Measurements from ENCODE around the gene ACADS. TPM values are rescaled to one million over a fixed set of nuclear protein-coding genes. Genes with fewer than 3 reads are reported as not detected.

ACADS gene
- polyA plus RNA-seq, 1 donor (not counting 4 experiments of a cell fraction or from before 2014, with no cell fraction given), result 2.2 TPM

DNA sequence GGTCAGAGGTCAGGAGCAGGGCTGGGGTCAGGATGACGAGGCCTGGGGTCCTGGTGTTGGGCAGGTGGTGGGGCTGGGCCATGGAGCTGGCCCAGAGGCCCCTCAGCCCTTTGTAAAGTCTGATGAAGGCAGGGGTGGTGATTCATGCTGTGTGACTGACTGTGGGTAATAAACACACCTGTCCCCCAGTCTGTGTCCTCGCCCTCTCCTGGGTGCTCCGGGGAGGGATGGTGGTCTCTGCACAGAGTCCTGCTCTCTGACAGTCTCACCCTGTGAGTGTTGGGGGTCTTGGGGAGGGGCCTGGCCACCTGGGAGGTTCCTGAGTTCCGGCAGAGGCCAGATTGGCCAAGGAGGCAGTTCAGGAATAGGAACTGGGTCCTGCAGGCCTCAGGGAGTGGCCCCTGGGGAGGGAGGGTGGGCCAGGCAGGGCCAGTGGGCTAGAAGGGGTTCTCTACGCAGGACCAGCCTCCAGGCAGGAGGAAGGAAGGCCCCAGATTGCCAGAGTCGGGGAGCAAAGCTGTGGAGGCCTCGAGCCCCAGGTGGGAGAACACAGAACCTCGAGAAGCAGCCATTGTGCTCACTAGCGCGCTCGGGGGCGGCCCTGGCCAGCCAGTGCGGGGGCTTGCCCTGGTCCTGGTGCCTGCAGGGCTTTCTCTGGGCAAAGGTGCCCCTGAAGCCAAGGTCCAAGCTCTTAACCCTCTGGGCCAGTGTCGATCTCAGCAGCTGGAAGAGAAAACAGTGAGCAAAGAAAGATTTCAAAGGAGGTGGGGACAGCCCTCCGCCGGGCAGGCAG lies 14.4 kb downstream of the ACADS start:
- Histone ChIP-seq H3K9ac (ENCODE audit: control insufficient read depth, extremely low read depth, insufficient read depth, low read length) (no peak overlapping the region), H3K27ac (ENCODE audit: control insufficient read depth, insufficient read depth, low read length) (no peak overlapping the region), H3K4me2 (ENCODE audit: control insufficient read depth, extremely low read depth, insufficient read depth, low read depth, low read length) (no peak overlapping the region), H3K9me1 (ENCODE audit: control insufficient read depth, extremely low read depth, insufficient read depth, low read length) (no peaks in the 10 kb centered on the region), H3K79me2 (ENCODE audit: control insufficient read depth, insufficient read depth, low read length) (no peaks in the 10 kb centered on the region), H2AFZ (ENCODE audit: control insufficient read depth, low read length) (no peak overlapping the region), H3K4me1 (ENCODE audit: control insufficient read depth, extremely low read depth, insufficient read depth, low read length) (no peaks in the 10 kb centered on the region), H3K27me3 (ENCODE audit: control insufficient read depth, extremely low read depth, insufficient read depth, low read length) (no peaks in the 10 kb centered on the region), H3K9me3 (ENCODE audit: control insufficient read depth, low read depth, low read length) (no peaks in the 10 kb centered on the region), H4K20me1 (ENCODE audit: control insufficient read depth, extremely low read depth, insufficient read depth, low read length) (no peaks in the 10 kb centered on the region), H3K36me3 (ENCODE audit: control insufficient read depth in 2 of 2, extremely low read depth in 1 of 2, insufficient read depth in 2 of 2, low read length in 2 of 2) (no peaks in the 10 kb centered on the region), H3K4me3 (ENCODE audit: control insufficient read depth in 2 of 3, extremely low read depth in 1 of 3, insufficient read depth in 2 of 3, low read depth in 1 of 3, low read length in 3 of 3) (no peak overlapping the region)
- no peak for DNase-seq (ENCODE audit: low read depth, low spot score)
- dilution Hi-C loops (cut with MboI; ENCODE audit: extremely low pct_ligation_motif_present, low sequenced_read_pairs), result no loop called here
- FAIRE-seq, result no peak
- TF ChIP-seq, protein P1, sequence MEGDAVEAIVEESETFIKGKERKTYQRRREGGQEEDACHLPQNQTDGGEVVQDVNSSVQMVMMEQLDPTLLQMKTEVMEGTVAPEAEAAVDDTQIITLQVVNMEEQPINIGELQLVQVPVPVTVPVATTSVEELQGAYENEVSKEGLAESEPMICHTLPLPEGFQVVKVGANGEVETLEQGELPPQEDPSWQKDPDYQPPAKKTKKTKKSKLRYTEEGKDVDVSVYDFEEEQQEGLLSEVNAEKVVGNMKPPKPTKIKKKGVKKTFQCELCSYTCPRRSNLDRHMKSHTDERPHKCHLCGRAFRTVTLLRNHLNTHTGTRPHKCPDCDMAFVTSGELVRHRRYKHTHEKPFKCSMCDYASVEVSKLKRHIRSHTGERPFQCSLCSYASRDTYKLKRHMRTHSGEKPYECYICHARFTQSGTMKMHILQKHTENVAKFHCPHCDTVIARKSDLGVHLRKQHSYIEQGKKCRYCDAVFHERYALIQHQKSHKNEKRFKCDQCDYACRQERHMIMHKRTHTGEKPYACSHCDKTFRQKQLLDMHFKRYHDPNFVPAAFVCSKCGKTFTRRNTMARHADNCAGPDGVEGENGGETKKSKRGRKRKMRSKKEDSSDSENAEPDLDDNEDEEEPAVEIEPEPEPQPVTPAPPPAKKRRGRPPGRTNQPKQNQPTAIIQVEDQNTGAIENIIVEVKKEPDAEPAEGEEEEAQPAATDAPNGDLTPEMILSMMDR (optimal IDR thresholded peaks at IDR 0.05 in 1 of 3, IDR thresholded peaks at IDR 0.05 in 1 of 3, conservative IDR thresholded peaks at IDR 0.05 in 1 of 3; ENCODE audit: extremely low read depth in 1 of 3, insufficient read depth in 2 of 3, low read length in 3 of 3), result no peak
- no peak for TF ChIP-seq EZH2 (IDR thresholded peaks at IDR 0.05; ENCODE audit: low read length)

DNA sequence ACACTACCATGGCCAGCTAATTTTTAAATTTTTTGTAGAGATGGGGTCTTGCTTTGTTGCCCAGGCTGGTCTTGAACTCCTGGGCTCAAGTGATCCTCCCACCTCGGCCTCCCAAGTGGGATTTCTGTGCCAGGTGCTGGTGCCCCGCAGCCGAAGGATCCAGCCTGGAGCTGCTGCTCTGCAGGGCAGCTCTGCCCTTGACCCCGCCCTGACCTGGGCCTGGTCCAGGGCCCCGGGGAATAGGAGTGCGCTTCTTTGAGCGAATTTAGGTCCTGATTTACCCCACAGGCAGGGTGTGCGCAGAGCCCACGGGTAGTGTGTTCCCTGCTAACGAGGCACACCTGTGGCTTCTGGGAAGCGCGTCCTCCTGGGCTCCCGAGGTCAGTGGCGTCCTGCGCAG lies 15.2 kb downstream of the ACADS start:
- H3K4me3 ChIP-seq (ENCODE audit: control insufficient read depth in 2 of 3, extremely low read depth in 1 of 3, insufficient read depth in 2 of 3, low read depth in 1 of 3, low read length in 3 of 3), result no peak overlapping the region
- no peak for TF ChIP-seq EZH2 (IDR thresholded peaks at IDR 0.05; ENCODE audit: low read length)
- TF ChIP-seq, protein P1 (optimal IDR thresholded peaks at IDR 0.05 in 1 of 3, IDR thresholded peaks at IDR 0.05 in 1 of 3, conservative IDR thresholded peaks at IDR 0.05 in 1 of 3; ENCODE audit: extremely low read depth in 1 of 3, insufficient read depth in 2 of 3, low read length in 3 of 3), result no peak
- dilution Hi-C loops (cut with MboI; ENCODE audit: extremely low pct_ligation_motif_present, low sequenced_read_pairs), result no loop called here
- H3K79me2 ChIP-seq (ENCODE audit: control insufficient read depth, insufficient read depth, low read length), result no peaks in the 10 kb centered on the region
- no peaks in the 10 kb centered on the region for H3K9me3 ChIP-seq (ENCODE audit: control insufficient read depth, low read depth, low read length)
- no peaks in the 10 kb centered on the region for H4K20me1 ChIP-seq (ENCODE audit: control insufficient read depth, extremely low read depth, insufficient read depth, low read length)
- no peaks in the 10 kb centered on the region for H3K27me3 ChIP-seq (ENCODE audit: control insufficient read depth, extremely low read depth, insufficient read depth, low read length)
- H3K27ac ChIP-seq (ENCODE audit: control insufficient read depth, insufficient read depth, low read length), result no peak overlapping the region
- H2AFZ ChIP-seq (ENCODE audit: control insufficient read depth, low read length), result no peak overlapping the region
- no peaks in the 10 kb centered on the region for H3K4me1 ChIP-seq (ENCODE audit: control insufficient read depth, extremely low read depth, insufficient read depth, low read length)
- H3K4me2 ChIP-seq (ENCODE audit: control insufficient read depth, extremely low read depth, insufficient read depth, low read depth, low read length), result no peak overlapping the region
- DNase-seq (ENCODE audit: low read depth, low spot score), result no peak
- H3K36me3 ChIP-seq (ENCODE audit: control insufficient read depth in 2 of 2, extremely low read depth in 1 of 2, insufficient read depth in 2 of 2, low read length in 2 of 2), result no peaks in the 10 kb centered on the region
- H3K9me1 ChIP-seq (ENCODE audit: control insufficient read depth, extremely low read depth, insufficient read depth, low read length), result no peaks in the 10 kb centered on the region
- no peak overlapping the region for H3K9ac ChIP-seq (ENCODE audit: control insufficient read depth, extremely low read depth, insufficient read depth, low read length)
- FAIRE-seq, result no peak

All from keratinocyte (primary cell).